GM20431 (cell line): ENCODE data around the gene CLCN3.
"Not testable (repeated sequence)": the region's sequence is repeated elsewhere in the genome, so short reads cannot be mapped to it uniquely, and the experiment has no call there.

Source experiments
- in situ Hi-C: fragments of 300-500 bp; cut with MseI, MboI; formaldehyde crosslinking; loops from one replicate; pipeline ENCODE4 v1.15.0; 2020; ENCODE audit warnings: low sequenced_read_pairs; ENCODE audit not compliant: unreplicated experiment

Gene CLCN3

DNA sequence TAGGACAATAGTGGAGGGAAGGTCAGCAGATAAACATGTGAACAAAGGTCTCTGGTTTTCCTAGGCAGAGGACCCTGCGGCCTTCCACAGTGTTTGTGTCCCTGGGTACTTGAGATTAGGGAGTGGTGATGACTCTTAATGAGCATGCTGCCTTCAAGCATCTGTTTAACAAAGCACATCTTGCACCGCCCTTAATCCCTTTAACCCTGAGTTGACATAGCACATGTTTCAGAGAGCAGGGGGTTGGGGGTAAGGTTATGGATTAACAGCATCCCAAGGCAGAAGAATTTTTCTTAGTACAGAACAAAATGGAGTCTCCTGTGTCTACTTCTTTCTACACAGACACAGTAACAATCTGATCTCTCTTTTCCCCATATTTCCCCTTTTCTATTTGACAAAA, 58.1 kb downstream of the CLCN3 start:
- in situ Hi-C loops = not testable (repeated sequence)

GRCh38 chr4:169678951-169679591, 58.7 kb downstream of the CLCN3 start:
- in situ Hi-C loops = not testable (repeated sequence)

DNA sequence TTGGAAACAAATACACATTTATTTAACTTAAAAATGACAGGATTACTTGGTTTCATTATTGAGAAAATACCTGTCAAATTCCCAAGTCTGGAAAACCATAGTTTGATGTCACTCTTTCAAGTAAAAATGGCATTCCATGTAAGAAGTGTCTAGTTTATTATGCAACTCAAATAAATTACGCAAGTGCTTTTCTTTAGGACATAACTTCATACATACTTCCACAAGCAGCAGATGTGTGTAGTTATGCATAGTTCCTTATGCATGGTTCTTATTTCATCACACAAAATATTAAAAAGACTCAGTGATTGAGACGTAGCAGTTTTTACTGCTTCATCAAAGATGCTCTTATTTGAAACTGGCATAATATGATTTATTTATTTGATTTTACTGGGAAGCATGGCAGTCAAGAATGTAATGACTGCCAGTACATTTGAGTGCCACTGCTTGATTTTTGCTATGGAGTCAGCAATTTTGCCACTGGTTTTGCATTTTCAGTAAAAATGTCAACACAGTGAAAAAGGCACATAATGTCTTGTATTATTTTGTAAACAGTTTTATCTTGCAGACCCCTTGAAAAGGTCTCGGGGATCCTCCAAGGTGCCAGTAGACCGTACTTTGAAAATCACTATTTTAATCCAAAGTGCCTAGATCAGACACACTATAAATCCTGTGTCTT, 62.1 kb downstream of the CLCN3 start:
- in situ Hi-C loops = no loop called here

GRCh38 chr4:169689681-169690080, 69.3 kb downstream of the CLCN3 start:
- in situ Hi-C loops = no loop called here

DNA sequence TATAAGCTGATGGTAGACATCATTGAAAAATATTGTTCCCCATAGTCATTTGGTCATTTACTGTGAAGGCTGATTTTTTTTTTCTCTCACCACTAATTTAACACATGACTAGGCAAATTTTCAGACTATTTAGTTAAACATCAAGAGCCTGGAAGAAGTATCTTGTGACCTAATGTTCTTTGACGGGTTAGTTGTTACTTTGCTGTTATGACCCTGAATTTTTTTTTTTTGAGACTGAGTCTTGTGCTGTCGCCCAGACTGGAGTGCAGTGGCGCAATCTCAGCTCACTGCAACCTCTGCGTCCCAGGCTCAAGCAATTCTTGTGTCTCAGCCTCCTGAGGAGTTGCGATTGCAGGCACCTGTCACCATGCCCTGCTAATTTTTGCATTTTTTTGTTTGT, 70.4 kb downstream of the CLCN3 start:
- in situ Hi-C loops = no loop called here

GRCh38 chr4:169698331-169698730, 78.0 kb downstream of the CLCN3 start:
- in situ Hi-C loops = no loop called here

- in situ Hi-C loops = no loop called here
Observed at GRCh38 chr4:169707958-169708643, 87.7 kb downstream of the CLCN3 start.

DNA sequence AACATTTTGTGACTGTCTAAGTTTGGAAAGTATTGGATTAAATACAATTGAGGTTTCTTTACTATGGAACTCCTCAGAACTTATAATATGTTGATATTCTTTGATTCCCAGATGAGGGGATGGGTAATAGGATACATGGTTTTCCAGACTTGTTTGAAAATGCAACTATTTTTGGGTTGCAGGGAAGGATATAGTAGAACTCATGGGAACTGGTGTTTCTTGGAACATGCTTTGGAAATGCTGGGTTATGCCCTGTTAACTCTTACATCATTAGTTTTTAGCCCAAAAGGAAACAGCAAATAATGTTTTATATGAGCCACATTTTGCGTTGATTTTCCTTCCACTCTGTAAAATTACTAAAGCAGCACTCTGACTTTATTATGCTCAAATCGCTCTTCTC, 95.4 kb downstream of the CLCN3 start:
- in situ Hi-C loops = no loop called here

DNA sequence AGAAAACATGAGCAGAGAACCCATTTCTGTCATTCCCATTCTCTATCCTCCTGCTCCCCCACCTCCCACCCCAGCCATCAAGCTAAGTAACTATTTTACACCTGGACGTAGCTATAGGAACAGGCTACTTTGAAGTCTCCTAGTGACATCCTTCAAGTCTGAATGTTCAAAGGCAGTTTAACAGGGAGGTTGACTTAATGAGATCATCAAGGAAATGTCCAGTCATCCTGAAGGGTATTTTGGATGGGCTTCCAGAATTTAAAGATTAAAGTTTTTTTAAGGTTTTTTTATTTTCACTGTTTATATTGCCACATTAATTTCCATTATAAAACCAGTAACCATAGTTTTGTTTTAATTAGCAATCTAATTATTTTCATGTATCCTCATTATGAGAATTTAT, 96.3 kb downstream of the CLCN3 start:
- in situ Hi-C loops = no loop called here

DNA sequence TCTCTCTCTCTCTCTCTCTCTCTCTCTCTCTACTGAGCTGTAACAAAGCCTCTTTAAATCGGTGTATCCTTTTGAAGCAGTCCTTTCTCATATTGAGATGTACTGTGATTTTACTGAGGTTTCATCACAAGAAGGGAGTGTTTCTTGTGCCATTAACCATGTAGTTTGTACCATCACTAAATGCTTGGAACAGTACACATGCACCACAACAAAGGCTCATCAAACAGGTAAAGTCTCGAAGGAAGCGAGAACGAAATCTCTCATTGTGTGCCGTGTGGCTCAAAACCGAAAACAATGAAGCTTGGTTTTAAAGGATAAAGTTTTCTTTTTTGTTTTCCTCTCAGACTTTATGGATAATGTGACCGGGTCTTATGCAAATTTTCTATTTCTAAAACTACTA, 100.2 kb downstream of the CLCN3 start:
- in situ Hi-C loops = no loop called here

GRCh38 chr4:169723207-169723965, 103.0 kb downstream of the CLCN3 start:
- in situ Hi-C loops = no loop called here

- in situ Hi-C loops = no loop called here
Observed at GRCh38 chr4:169724260-169724659, 103.9 kb downstream of the CLCN3 start.

GRCh38 chr4:169727616-169728015, 107.2 kb downstream of the CLCN3 start:
- in situ Hi-C loops = no loop called here

DNA sequence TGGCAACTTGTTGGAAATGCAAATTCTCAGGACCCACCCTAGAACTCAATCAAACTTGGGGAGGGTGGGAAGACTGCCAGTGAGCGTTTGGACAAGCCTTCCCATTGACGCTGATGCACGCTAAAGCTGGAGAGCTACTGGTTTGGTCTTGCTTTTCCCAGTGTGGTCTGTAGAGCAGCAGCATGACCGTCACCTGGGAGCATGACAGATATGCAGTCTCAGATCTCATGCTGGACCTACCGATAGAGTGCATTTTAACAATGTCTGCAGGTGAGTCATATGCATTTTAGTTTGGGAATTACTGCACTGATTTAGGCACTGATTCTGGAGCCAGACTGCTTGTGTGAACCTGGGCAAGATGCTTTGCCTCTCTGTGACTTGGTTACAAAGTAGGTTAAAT, 110.2 kb downstream of the CLCN3 start:
- in situ Hi-C loops = no loop called here

DNA sequence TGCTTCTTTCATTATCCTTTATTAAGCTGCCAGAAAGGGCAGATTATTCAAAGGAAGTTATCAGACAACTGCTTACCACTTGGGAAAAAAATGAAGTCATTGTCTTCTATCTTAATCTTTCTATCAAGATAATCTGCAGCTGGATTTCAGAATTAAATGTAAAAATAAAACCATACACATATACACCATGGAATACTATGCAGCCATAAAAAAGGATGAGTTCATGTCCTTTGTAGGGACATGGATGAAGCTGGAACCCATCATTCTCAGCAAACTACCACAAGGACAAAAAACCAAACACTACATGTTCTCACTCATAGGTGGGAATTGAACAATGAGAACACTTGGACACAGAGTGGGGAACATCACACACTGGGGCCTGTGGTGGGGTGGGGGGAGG, 118.2 kb downstream of the CLCN3 start:
- in situ Hi-C loops = not testable (repeated sequence)

GRCh38 chr4:169741569-169741968, 121.2 kb downstream of the CLCN3 start:
- in situ Hi-C loops = no loop called here

- in situ Hi-C loops = no loop called here
Observed at GRCh38 chr4:169744601-169745000, 124.2 kb downstream of the CLCN3 start.

GRCh38 chr4:169745291-169745690, 124.9 kb downstream of the CLCN3 start:
- in situ Hi-C loops = no loop called here

DNA sequence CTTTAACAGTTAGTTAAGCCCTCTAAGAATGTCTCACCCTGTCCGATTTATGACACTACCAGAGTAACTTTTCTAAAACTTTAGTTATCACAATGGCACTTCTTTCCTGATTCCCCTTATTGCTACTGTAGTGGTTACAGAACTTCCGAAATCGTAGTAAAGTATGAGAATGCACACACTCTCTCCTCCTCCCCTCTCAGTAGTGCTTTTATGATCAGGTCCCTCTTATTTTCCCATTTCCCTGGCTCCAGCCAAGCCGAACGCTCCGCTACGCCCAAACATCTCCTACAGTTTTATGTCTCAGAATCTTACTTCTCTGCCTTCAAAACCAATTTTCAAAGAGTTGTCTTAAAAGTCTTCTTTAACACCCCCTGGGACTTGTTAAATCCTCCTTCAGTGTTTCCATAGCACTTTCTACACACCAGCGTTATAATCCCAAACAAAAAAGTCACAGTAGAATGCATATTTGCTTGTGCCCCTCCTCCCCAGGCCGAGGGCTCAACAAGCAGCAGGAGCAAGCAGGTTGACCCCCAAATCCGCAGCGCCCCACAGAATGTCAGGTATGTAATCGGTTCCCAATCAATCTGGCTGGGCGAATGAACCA, 136.7 kb downstream of the CLCN3 start:
- in situ Hi-C loops = no loop called here

DNA sequence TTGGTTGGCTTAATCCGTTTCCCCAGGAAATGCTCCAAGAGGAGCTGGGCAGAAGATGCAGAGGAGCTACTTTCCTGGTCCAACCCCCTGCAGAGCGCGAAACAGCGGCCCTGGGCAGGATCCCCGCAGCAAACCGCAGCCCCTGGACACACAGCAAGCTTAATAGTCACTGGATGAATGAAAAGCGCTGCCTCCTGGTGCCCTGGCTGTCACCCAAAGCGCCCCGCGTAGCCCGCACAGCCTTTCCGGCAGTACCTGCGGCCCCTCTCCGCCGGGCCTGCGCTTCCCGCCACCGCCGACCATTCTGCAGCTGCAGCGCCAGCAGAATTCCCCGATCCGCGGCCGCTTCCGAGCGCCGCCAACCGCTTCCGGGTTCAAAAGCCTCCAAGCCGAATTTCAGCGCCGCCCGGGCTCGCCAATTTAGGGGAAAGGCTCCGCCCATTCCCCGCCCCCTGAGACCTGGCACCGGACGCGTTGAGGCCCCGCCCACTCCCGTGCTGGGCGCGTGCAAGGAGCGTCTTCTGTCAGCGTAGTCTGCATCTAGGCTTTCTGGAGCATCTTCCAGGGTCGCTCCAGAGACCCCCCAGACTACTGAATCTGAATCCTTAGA, 137.3 kb downstream of the CLCN3 start, which contains the start of gene HPF1:
TSS of gene HPF1 (minus strand) at position 370 of the 610 bp plus-strand sequence. CDS start at position 303, 67 bp downstream.
- in situ Hi-C loops = no loop called here
